Hematopoietic multipotent progenitor cell (in vitro differentiated cells): Measurements from ENCODE around the gene SUSD4. TPM values are rescaled to one million over a fixed set of nuclear protein-coding genes. Genes with fewer than 3 reads are reported as not detected.
"Not testable (repeated sequence)": the region's sequence is repeated elsewhere in the genome, so short reads cannot be mapped to it uniquely, and the experiment has no call there.

Experiments
- DNase-seq, 3 donors: peaks; one replicate each; pipeline ENCODE4 v3.0.0-alpha.2; 2011 to 2015; ENCODE audit warnings: low read depth in 2 of 3, low spot score in 2 of 3
- total RNA-seq: library from RNA; depleted of rRNA; stranded (reverse); fragments of >200 nt; gene quantifications from one replicate; pipeline ENCODE4 v1.2.3, GENCODE V29; 2012

Gene SUSD4
- total RNA-seq, 1 donor, result not detected

DNA sequence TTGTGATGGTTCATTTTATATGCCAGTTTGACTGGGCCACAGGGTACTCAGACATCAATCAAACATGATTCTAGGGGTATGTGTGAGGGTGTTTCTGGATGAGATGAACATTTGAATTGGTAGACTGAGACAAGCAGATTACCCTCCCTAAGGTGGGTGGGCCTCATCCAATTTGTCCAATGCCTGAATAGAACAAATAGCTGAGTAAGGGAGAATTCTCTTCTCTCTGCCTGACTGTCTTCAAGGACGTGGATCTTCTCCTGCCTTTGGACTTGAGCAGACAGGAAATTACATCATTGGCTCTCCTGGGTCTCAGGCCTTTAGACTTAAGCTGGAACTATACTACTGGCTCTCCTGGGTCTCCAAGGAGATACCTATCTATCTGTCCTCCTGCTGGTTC is 64.4 kb downstream of the SUSD4 start:
- DNase-seq, result no peak

DNA sequence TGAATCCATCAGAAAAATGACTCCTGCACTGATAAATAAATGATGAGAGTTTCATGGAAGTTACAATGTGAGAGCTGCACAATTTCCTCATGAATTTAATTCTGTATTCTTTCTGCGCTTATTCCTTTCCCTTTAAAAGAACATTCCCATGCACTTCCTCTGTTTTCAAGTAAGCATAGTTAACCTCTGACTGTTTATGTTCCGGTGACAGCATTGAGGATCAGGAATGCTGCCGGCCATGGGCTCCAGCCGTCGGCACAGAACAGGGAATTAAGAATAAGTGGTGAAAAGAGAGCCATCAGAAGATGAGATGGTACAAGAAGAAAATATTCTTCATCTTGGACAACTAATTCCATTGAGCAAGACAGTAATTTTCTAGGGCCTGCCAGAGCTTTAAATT is 65.3 kb downstream of the SUSD4 start:
- DNase-seq, result no peak

DNA sequence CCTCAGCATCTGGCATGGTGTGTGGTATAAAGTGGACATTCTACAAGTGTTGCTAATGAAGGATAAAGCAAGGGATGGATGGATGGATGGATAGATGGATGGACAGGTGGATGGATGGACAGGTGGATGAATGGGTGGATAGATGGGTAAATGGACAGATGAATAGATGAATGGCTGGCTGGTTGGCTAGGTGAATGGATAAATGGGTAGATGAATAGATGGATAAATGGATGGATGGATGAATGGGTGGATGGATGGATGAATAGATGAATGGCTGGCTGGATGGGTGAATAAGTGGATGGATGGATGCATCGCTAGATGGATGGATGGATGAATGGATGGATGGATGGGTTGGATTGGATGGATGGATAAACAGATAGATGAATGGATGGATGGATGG is 66.2 kb downstream of the SUSD4 start:
- DNase-seq, result no peak

DNA sequence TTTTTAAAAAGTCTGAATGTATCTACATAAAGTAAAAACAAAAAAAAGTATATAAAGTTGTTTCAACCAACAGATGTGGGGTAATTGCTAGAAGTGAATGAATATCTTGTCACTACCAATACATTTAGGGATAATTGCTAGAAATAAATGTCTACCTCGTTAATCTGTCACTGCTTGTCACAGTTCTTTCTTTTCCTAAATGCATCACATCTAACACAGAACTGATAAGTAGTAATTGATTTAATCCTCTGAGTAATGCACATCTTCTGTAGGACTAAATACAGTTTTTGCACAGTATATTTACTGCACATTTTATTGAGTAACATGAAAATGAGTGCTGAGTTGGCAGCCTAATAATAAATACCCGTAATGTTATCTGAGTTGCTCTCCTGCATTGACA is 72.2 kb downstream of the SUSD4 start:
- no peak for DNase-seq

DNA sequence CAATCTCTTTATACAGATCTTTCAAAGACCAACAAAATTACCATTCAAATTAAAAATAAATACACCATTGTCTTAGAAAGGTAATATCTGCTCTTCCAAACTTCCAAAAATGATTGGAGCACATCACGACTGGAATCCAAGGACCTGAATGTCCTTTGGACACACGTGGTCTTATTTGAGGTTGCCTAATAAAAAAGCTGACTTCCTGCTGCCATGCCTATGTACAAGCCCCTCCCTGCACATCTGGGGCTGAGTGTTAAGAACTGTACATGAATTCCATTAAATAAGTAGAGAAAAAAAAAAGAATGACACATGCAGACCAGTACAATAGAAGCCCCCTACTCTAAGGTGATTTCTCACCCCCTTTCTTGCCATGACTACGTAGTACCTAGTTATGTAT is 73.6 kb downstream of the SUSD4 start:
- no peak for DNase-seq

DNA sequence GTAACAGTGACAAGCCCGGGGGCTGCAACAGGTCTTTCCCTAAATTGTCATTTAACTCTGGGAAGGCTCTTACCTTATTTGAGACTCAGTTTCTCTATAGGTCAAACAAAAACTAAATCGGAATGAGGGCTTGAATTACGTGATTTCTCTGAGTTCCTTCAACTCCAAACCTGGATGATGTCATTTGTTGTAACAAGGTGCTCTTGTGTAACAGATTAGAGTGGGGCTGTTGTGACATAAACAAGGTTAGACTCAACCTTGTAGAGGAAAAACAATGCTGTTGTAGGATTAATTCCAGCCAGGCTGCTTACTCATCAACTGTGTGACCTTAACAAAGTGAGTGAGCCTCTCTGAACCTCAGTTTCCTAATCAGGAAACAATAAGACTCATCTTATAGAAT is 74.4 kb downstream of the SUSD4 start:
- no peak for DNase-seq

DNA sequence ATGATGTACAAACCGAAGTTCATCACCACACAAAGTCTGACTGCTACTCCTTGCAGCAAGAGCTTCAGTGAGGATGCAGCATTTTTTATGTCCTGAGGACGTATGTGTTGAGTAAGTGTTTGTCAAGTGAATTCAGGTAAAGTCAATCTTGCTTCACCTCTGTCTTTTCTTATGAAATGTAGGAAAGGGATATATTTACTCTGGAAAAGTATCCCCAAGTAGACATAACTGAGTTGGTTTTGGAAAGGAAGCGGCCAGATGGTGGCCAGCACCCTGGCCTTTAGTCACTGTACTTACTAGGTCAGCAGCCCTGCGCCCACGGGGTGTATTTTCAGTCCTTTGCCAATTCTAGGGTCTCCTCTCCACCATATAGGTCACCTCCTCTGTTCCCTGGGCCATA is 75.2 kb downstream of the SUSD4 start:
- no peak for DNase-seq

DNA sequence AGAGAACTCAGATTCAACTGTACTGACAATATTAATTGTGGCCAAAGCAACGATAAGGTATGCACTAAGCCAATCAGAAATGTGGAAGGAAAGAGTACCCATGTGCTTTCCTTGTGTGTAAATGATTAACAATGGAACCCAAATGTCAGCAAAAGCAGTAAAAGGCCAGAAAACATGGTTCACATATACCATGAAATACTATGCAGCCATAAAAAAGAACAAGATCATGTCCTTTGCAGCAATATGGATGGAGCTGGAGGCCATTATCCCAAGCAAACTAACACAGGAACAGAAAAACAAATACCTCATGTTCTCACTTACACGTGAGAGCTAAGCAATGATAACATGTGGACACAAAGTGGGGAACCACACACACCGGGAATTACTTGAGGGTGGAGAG is 78.5 kb downstream of the SUSD4 start:
- DNase-seq, result no peak

DNA sequence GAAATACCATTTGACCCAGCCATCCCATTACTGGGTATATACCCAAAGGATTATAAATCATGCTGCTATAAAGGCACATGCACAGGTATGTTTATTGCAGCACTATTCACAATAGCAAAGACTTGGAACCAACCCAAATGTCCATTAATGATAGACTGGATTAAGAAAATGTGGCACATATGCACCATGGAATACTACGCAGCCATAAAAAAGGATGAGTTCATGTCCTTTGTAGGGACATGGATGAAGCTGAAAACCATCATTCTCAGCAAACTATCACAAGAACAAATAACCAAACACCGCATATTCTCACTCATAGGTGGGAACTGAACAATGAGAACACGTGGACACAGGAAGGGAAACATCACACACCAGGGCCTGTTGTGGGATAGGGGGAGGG is 80.3 kb downstream of the SUSD4 start:
- DNase-seq, result not testable (repeated sequence)

DNA sequence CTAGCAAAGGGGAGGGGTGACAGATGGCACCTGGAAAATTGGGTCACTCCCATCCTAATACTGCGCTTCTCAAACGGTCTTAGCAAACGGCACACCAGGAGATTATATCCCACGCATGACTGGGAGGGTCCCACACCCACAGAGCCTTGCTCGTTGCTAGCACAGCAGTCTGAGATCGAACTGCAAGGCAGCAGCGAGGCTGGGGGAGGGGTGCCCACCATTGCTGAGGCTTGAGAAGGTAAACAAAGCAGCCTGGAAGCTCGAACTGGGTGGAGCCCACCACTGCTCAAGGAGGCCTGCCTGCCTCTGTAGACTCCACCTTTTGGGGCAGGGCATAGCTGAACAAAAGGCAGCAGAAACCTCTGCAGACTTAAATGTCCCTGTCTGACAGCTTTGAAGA is 85.7 kb downstream of the SUSD4 start:
- DNase-seq, result not testable (repeated sequence)

DNA sequence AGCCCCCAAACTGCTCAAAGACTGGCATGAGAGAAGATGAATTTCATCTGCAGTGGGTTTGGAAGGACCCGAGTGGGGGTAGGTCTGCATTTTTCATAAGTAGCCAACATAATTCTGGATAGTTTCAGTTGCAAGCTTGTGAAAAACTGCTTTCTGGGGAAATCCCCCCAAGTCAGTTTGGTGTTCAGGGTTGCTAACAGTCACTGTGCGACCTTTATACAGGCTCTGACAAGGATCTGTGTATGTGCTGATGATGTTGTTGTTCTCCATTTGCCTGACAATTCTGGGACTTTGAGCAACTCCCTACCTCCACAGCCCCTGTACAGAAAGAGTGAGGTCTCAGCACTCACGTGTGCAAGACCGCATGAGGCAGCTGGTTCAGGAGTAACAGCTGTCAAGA is 87.9 kb downstream of the SUSD4 start:
- no peak for DNase-seq

DNA sequence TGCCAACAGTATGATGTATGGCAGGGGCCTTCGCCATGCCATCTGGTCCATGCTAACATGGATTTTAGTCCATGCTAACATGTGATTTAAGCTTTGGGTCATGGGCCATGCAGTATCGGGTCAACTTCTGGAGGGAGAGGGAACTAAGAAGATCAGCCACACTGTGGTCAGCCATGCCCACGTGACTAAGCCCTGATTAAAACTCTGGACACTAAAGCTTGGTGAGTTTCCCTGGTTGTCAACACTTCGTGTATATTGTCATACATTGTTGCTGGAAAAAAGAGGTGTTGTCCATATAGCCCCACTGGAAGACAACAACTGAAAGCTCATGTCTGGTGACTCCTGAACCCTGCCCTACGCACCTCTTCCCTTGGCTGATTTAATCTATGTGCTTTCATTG is 90.5 kb downstream of the SUSD4 start:
- DNase-seq, result no peak

DNA sequence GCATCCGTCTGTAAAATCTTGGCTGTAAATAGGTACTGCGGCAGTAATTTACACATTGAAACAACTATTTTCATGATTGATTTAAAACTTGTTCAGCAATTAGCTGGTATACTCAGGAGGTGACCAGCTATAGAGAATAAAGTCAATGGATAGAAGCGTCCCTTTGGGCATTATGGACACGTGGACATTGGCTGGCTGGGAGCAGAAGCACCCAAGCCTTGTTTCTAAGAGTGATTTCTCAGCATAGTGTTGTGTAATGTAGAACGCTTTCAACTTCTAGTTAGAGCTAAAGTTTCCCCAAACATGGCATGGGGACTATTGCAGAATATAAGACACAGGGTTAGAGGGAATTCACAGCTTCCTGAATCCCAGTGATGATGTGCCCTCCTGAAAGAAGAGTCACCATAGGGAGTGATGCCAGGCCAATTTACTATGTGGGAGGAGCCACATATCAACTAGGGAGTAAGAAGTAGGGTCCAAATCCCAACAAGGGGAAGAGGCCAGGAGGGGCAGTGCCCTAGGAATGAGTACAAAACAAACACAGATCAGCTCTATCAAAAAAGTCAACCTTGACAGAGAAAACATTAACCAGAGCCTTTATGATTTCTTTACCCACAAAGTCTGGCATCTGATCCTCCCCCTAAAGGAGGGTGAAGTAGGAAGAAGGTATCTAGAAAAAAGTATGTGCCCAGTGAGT is 92.7 kb downstream of the SUSD4 start:
- no peak for DNase-seq

DNA sequence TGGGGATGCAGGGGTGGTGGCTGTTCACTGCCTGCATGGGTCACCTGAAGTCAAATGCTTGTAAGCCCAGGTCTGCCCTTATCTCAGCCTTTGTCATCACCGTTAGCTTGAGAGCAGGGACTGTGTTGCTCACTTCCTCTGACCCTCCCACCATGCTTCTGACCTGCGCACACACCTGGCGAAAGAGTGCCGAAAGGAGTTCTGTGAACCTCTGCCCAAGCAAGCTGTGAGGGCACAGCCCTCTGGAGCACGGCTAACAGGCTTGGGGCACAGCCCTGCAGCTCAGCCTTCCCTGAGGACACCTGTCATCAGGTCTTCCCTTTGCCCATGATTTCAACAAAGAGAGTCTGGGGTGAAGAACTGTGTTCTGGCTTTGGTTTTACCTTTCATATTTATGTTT is 93.8 kb downstream of the SUSD4 start:
- no peak for DNase-seq

DNA sequence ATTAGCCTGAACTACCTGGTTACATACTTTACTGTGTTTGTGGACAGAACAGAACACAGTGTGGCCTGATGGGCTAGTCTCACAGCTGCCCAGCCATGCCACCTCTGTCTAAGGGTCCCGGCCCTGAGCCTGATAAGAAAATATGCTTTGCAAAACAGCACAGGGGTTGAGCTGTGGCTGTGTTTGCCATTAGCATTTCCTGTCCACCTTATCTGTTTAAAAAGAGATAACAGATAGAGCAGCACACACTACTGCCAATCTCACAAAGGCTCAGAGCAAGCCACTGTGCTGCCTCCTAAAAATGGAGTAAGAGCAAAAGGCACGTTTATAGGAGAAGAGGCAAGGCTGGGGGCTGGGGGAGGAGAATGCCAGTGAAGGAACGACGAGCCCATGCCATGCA is 95.0 kb downstream of the SUSD4 start:
- no peak for DNase-seq

DNA sequence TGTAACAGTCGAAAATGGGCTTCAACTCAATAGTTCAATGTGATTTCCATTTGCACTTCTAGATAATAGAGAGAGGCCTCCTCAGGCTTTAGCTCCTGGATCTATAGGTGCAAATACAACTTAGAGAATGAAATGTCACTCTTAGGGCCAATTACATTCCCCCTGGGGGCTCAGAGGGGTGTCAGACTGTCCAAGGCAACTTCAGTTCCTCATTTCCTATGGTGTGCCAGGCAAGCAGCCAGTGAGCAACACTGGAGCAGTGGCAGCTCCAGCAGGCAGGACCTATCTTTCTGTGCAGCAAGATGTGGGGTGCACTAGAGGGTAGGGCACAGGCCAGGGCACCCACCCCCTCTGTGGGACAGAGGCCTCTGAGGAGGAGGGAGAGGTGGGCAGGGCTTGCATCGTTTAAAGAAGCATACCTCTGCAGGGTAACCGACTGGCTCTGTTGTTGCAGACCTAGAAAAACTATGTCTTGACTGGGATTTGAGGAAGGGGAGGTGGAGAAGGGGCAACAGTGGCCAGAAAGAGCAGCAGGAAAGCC is 97.3 kb downstream of the SUSD4 start:
- DNase-seq, result peak in 1 of 3 donors; percentile 19

DNA sequence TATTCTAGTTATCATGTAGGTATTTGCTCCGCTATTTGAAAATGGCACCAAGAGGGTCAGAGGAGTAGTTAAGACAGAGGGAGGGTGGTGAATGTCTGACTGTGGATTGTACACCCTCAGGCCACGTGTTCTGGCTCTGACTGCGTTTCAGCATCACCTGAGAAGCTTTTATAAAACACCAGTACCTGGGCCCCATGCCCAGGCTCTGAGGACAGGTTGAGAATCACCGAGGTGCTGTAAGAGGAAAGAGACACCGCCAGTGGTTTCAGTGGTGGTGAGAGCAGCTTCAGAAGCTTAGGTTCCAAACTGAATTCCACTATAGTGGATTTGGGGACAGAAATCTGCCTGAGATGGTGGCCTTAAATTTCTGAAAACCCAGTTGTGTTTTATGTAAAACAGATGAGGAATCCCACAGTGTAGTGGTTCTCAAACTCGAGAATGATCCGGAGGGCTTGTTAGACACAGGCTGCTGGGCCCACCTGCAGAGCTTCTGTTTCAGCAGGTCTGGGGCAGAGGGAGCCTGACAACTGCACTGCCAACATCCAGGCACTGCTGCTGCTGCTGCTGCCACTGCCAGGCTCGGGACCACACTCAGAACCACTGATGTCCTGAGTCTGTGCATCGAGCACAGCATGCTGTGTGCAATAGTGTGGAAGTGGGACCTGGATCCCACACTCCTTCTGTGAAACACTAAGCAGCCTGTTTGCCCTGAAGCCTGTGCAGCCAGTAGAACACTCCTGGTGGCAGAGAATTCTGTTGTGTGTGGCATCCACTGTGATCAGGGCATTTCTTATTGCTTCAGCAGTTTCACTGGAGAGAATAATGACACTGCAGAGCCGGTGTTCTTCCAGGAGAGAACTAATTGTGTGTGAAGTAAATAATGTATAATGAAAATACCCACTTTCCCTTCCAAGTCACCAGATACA is 98.7 kb downstream of the SUSD4 start:
- no peak for DNase-seq

DNA sequence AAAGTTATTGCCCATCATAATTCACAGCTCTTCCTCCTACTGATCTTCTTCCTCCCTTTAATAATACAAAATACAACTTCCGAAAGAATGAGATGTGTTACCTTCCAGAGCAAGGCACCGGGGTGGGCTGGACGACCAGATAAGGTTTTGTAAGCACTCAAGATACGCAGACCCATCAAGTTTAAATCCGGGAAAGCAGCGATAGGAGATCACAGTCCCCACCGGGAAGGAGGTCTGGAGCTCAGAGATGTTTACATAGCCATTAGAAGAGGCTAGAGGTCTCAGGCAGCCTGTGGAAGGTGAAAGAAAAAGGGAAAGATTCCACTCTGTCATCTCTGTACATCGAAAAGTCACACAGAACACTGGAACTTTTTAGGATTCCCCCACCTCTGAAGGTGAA is 99.4 kb downstream of the SUSD4 start:
- no peak for DNase-seq

DNA sequence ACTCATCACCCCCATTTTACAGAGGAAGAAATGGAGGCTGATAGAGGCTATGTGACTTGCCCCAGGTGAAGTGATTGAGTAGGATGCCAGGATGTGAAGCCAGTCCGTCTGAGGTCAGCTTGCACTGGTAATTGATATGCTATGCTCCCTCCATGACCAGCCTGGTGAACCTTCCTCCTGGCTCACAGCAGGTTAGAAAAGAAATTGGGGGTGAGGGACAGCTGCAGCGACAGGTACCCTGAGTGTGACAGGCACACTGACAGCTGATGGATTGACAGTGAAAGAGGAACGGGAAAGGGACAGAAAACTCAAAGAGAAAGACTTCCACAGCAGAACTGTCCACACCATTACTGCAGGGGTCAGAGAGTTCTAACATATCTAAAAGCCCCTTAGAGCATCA is 102.1 kb downstream of the SUSD4 start:
- no peak for DNase-seq

DNA sequence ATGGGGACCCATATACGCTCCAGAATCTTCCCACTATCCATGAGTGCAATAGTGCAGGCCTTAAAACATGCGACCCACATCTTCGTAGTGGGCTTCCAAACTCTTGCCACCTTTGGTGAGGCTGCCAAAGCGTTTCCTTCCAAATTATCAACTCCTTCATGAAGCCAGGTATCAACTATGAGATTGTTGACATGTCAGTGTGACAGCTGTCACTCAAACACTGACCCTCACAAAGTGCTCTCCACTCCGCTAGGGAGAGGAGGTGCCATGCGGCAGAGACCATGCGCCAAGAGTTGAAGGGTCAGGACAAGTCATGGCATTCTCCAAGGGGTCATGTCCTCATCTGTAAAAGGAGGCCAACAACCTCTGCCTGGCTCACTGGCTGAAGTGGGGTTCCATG is 103.3 kb downstream of the SUSD4 start:
- no peak for DNase-seq

DNA sequence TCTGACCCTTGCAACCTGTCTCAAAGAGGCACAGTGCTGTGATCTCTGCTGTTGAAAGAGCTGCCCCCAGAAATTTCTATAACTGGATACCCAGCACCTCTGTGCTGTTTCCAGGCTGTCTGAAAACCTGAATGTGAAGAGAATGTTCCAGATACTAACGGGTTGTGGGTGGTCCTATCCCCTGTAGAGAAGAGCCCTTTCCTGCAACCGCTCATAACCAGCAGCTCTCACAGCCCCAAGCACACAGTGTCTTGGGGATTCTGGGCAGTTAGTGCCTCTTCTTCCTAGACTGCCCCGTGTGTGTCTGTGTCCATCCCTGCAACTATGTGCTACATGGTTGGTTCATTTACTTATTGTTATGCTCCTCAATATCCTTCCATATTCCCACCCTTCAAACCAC is 104.5 kb downstream of the SUSD4 start:
- DNase-seq, result no peak

DNA sequence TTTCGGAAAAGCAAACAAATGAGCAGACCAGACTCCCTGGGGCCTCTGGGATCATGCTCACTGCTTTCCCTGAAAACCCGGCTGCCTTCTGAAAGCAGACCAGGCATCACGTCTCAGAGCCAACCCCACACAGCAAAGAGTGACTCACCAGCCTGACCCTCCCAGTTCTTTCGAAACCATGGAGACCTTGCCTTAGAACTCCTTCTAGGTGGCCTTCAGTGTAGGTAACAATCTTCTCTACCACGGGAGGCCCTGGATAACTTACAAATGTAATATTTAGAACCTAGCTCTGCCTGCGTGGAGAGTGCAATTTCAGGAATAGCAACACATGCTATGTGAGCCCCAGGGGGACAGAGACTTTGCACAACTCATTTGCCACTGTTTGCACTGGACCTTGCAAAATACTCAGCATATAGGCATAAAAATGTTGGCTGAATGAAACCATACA is 105.2 kb downstream of the SUSD4 start:
- DNase-seq, result no peak
